Mucosa of descending colon (tissue), 3 donors: ENCODE results near the gene RNMT. TPM values are rescaled to one million over a fixed set of nuclear protein-coding genes. Genes with fewer than 3 reads are reported as not detected.

Experiments
- ATAC-seq: fragments of 200-7000 bp; cut with Tn5 transposase; one replicate; pipeline ENCODE4 v1.9.1; 2020; ENCODE audit warnings: mild to moderate bottlenecking, moderate library complexity
- DNase-seq, 3 donors: peaks; one replicate each; pipeline ENCODE4 v3.0.0-alpha.2; 2020
- H3K36me3 ChIP-seq: fragments of 200-600 bp; one replicate; pipeline ENCODE4 v1.8.0; 2021; ENCODE audit warnings: low read depth, mild to moderate bottlenecking
- H3K4me1 ChIP-seq: fragments of 200-600 bp; one replicate; pipeline ENCODE4 v1.8.0; 2021; ENCODE audit warnings: low read depth, mild to moderate bottlenecking
- H3K4me3 ChIP-seq: fragments of 200-600 bp; one replicate; pipeline ENCODE4 v1.8.0; 2021; ENCODE audit warnings: mild to moderate bottlenecking
- H3K9me3 ChIP-seq: fragments of 200-600 bp; one replicate; pipeline ENCODE4 v1.8.0; 2021; ENCODE audit warnings: mild to moderate bottlenecking
- intact Hi-C, 2 donors: fragments of 100-400 bp; cut with DNase I in 1 of 2; cut with micrococcal nuclease in 1 of 2; formaldehyde crosslinking; loops; one replicate each; pipeline versions ENCODE4 v1.11.0 to v1.11.1; 2022; cut with DNase I, micrococcal nuclease
- total RNA-seq, 3 donors: library from RNA; stranded (reverse); fragmentation: NEBNext Ultra II Directional in 2 of 3; extraction: Animal tissue kit (Norgen Biotek cat#: 25700) in 2 of 3; gene quantifications; one replicate each; pipeline versions ENCODE4 v1.2.1 to v1.2.4, GENCODE V29; 2021 to 2023
- TF ChIP-seq, protein P1 (sequence below): fragments of 200-600 bp; IDR thresholded peaks from one replicate; pipeline ENCODE4 v1.8.0; 2022; ENCODE audit warnings: antibody characterized with exemption, mild to moderate bottlenecking
- donor health status: DM: no; HTN: no; CAD: no; lungs with moderate emphysema.
- donor health status: DM: no; HTN: no; CAD: no.
- donor health status: DM: no; HTN: yes; CAD: no.

Gene RNMT
- total RNA-seq, 3 donors from 2014 or later: 13.7 to 25.8 (median 19.4) TPM

DNA sequence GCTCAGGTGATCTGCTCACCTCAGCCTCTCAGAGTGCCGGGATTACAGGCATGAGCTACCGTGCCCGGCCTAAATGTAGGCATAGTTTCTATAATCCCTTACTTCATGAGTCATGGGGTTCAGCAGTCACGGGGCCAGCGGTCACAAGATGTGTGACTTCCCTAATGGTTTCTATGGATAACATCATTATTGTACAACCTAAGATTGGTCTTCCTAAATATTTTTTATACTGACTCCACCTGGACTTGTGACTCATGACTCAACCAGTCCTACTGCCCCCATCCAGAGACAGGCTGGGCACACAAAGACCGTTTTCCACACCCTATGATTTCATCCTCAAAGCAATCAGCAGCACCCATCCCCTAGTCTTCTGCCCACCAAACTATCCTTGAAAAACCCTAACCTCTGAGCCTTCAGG, 16.1 kb upstream of the RNMT start:
- intact Hi-C loops: no loop called here
- TF ChIP-seq, protein P1, sequence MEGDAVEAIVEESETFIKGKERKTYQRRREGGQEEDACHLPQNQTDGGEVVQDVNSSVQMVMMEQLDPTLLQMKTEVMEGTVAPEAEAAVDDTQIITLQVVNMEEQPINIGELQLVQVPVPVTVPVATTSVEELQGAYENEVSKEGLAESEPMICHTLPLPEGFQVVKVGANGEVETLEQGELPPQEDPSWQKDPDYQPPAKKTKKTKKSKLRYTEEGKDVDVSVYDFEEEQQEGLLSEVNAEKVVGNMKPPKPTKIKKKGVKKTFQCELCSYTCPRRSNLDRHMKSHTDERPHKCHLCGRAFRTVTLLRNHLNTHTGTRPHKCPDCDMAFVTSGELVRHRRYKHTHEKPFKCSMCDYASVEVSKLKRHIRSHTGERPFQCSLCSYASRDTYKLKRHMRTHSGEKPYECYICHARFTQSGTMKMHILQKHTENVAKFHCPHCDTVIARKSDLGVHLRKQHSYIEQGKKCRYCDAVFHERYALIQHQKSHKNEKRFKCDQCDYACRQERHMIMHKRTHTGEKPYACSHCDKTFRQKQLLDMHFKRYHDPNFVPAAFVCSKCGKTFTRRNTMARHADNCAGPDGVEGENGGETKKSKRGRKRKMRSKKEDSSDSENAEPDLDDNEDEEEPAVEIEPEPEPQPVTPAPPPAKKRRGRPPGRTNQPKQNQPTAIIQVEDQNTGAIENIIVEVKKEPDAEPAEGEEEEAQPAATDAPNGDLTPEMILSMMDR: no peak
- Histone ChIP-seq H3K9me3 (no peaks in the 10 kb centered on the region), H3K36me3 (no peaks in the 10 kb centered on the region), H3K4me1 (no peaks in the 10 kb centered on the region), H3K4me3 (no peak overlapping the region)
- DNase-seq: no peak
- peak; percentile 25 for ATAC-seq

- Histone ChIP-seq H3K36me3 (no peaks in the 10 kb centered on the region), H3K4me1 (no peaks in the 10 kb centered on the region), H3K4me3 (no peak overlapping the region), H3K9me3 (no peaks in the 10 kb centered on the region)
- DNase-seq: no peak
- intact Hi-C loops: no loop called here
- ATAC-seq: no peak
- TF ChIP-seq, protein P1: no peak
These were observed 13.9 kb upstream of the RNMT start for GRCh38 chr18:13712400-13713131.

GRCh38 chr18:13713455-13714055, 12.9 kb upstream of the RNMT start:
- DNase-seq (no peak), ATAC-seq (no peak)
- intact Hi-C loops: no loop called here
- Histone ChIP-seq H3K36me3 (no peaks in the 10 kb centered on the region), H3K9me3 (no peaks in the 10 kb centered on the region), H3K4me3 (no peak overlapping the region), H3K4me1 (no peaks in the 10 kb centered on the region)
- TF ChIP-seq, protein P1: no peak

GRCh38 chr18:13715330-13715729, 11.1 kb upstream of the RNMT start:
- intact Hi-C loops: no loop called here
- DNase-seq (no peak), ATAC-seq (no peak)
- no peaks in the 10 kb centered on the region for H3K9me3 ChIP-seq
- H3K4me3 ChIP-seq: no peak overlapping the region
- H3K4me1 ChIP-seq: no peaks in the 10 kb centered on the region
- TF ChIP-seq, protein P1: no peak
- no peaks in the 10 kb centered on the region for H3K36me3 ChIP-seq

DNA sequence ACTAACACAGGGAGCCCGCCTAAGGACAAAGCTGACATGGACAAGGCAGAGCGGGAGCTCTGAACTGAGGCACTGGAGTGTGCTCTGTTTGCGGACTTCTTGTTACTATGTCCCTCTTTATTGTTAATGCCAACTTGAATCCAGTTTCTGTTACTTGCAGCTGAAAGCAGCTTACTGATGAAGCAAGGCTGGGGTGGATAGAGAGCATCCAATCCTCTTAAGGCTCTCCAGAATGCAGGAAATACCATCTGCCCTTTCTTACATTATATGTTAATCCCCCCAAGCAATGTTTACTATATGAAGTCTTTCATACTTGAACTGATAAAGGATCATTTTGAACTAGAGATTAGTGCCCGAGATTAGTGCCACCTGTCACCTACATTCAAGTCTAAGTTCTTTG, 9.6 kb upstream of the RNMT start:
- Histone ChIP-seq H3K4me1 (no peaks in the 10 kb centered on the region), H3K9me3 (no peaks in the 10 kb centered on the region), H3K36me3 (no peaks in the 10 kb centered on the region), H3K4me3 (no peak overlapping the region)
- ATAC-seq: no peak
- TF ChIP-seq, protein P1: no peak
- intact Hi-C loops: no loop called here
- DNase-seq: no peak
